Stimulated activated CD8-positive, alpha-beta memory T cell treated with anti-CD3 and anti-CD28 coated beads, Interleukin-2, amount 100 ng/mL, for 48 hours (primary cell): ENCODE data around the gene ZNF410.

Experiments used
- DNase-seq, 2 donors: peaks; one replicate each; pipeline ENCODE4 v3.0.0-alpha.2; 2020; ENCODE audit warnings: low read depth in 2 of 2

The ZNF410 gene

GRCh38 chr14:73949752-73950734 lies 63.4 kb downstream of the ZNF410 start, which contains the start of the genes COQ6 and FAM161B:
TSS of gene COQ6 (plus strand) at chr14:73950302. CDS start at chr14:73950333, 31 bp downstream.
TSS of gene FAM161B (minus strand) at chr14:73950094. CDS start at chr14:73950026, 68 bp downstream.
- DNase-seq: peak; percentile 84 to 89

GRCh38 chr14:73953731-73954130 lies 67.1 kb downstream of the ZNF410 start:
- no peak for DNase-seq

- DNase-seq: no peak
Measured at GRCh38 chr14:73955674-73956073, 69.0 kb downstream of the ZNF410 start.

- no peak for DNase-seq
Measured at GRCh38 chr14:73958591-73958990, 71.9 kb downstream of the ZNF410 start.

- no peak for DNase-seq
Measured at GRCh38 chr14:73961192-73961591, 74.5 kb downstream of the ZNF410 start.

- DNase-seq: no peak
Measured at GRCh38 chr14:73965216-73965615, 78.6 kb downstream of the ZNF410 start.

GRCh38 chr14:73968885-73969284 lies 82.2 kb downstream of the ZNF410 start:
- DNase-seq: no peak

GRCh38 chr14:73973497-73973896 lies 86.8 kb downstream of the ZNF410 start:
- no peak for DNase-seq

GRCh38 chr14:73976125-73976524 lies 89.5 kb downstream of the ZNF410 start:
- no peak for DNase-seq

- DNase-seq: no peak
Measured at GRCh38 chr14:73977896-73978295, 91.2 kb downstream of the ZNF410 start.
